ENCODE results near the gene MIEN1. TPM values are rescaled to one million over a fixed set of nuclear protein-coding genes. Genes with fewer than 3 reads are reported as not detected.
A peak's percentile ranks its signal among the peaks of the same experiment; 100 is the strongest.

MIEN1 gene
- total RNA-seq, 1 donor from 2014 or later = 52.7 TPM

DNA sequence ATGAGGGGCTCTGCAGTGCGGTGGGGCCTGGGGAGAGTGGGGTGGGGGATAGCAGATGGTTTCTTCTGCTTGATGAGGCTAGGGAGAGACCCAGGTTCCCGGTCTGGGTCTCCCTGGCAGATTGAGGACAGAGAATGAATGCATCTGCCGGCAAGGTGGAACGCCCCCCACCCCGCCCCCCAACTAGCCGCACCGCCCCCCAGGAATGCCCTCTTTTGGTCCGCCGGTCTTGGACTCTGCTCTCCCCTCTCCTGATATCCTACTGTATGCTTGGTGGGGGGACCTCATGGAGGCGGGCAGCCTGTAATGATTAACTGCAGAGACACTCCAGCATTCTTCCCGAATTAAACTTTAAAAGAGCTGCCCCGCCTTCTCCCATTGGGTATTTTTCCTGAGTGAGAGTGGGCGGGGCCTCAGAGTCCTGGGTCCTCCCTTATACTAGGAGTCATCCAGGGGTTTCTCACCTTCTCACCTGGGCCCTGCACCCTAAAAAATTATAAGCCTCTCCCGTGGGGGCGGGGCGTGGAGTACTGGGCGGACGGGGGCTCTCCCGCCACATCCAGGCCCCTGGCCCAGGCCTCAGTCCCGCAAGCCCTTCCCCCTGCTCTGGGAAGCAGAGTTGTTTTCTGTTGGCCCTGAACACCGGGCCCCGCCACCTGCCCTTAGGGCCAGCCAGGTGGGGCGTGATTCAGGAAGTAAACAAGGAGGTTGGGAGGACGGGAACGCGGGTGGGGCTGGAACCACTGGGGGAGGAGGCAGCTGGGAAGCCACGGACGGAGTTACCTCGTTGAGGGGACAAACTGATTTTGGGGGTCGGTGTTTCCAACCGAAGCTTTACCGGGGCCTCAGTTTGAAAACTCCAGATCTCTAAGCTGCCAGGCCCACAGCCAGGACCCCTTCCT lies 8.9 kb upstream of the MIEN1 start:
- Mint-ChIP-seq H3K4me1 (ENCODE audit: unreplicated experiment) (peaks cover 27% of the 10 kb centered on the region), H3K9me3 (ENCODE audit: unreplicated experiment) (no peaks in the 10 kb centered on the region), H3K27me3 (ENCODE audit: unreplicated experiment) (peaks cover 5% of the 10 kb centered on the region), H3K36me3 (ENCODE audit: unreplicated experiment) (no peaks in the 10 kb centered on the region), H3K27ac (ENCODE audit: unreplicated experiment) (no peak overlapping the region), H3K4me3 (ENCODE audit: unreplicated experiment) (peak overlapping the region; percentile 56)
- DNase-seq (ENCODE audit: extremely low spot score, unreplicated experiment) = no peak
- TF ChIP-seq, protein P1, sequence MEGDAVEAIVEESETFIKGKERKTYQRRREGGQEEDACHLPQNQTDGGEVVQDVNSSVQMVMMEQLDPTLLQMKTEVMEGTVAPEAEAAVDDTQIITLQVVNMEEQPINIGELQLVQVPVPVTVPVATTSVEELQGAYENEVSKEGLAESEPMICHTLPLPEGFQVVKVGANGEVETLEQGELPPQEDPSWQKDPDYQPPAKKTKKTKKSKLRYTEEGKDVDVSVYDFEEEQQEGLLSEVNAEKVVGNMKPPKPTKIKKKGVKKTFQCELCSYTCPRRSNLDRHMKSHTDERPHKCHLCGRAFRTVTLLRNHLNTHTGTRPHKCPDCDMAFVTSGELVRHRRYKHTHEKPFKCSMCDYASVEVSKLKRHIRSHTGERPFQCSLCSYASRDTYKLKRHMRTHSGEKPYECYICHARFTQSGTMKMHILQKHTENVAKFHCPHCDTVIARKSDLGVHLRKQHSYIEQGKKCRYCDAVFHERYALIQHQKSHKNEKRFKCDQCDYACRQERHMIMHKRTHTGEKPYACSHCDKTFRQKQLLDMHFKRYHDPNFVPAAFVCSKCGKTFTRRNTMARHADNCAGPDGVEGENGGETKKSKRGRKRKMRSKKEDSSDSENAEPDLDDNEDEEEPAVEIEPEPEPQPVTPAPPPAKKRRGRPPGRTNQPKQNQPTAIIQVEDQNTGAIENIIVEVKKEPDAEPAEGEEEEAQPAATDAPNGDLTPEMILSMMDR (IDR thresholded peaks at IDR 0.05) = no peak

DNA sequence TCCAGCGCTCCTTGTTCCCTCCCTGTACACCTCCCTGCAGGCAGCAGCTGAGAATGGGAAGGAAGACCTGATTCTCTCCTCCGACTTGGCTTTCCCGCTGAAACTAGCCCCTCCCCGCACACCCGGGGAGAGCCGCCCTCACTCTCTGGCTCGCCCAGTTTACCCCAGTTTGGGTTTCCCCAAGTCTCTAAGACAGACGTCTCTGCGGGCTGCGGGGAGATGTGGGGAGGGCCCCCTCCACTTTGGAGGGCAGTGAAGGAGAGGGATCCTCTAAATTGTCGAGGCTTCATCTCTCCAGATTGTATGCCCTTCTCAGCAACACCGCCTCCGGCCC lies 8.2 kb upstream of the MIEN1 start:
- H3K9me3 Mint-ChIP-seq (ENCODE audit: unreplicated experiment) = no peaks in the 10 kb centered on the region
- no peak for DNase-seq (ENCODE audit: extremely low spot score, unreplicated experiment)

GRCh38 chr17:39737760-39738567 lies 7.6 kb upstream of the MIEN1 start, which contains the start of gene GRB7:
Gene GRB7, plus strand, starts transcription at chr17:39737938. Its CDS starts 4,364 bp downstream, at chr17:39742302.
- Mint-ChIP-seq H3K27me3 (ENCODE audit: unreplicated experiment) (peaks cover 5% of the 10 kb centered on the region), H3K4me3 (ENCODE audit: unreplicated experiment) (peak within 1 kb of the TSS; percentile 56), H3K4me1 (ENCODE audit: unreplicated experiment) (peaks cover 27% of the 10 kb centered on the region), H3K9me3 (ENCODE audit: unreplicated experiment) (no peaks in the 10 kb centered on the region), H3K36me3 (ENCODE audit: unreplicated experiment) (no peaks in the 10 kb centered on the region), H3K27ac (ENCODE audit: unreplicated experiment) (no peak within 1 kb of the TSS)
- TF ChIP-seq, protein P1 (IDR thresholded peaks at IDR 0.05) = no peak
- DNase-seq (ENCODE audit: extremely low spot score, unreplicated experiment) = no peak

More for the DNA sequence above, 8.2 kb upstream of the MIEN1 start:
- H3K27me3 Mint-ChIP-seq (ENCODE audit: unreplicated experiment) = peaks cover 5% of the 10 kb centered on the region
- peak overlapping the region; percentile 56 for H3K4me3 Mint-ChIP-seq (ENCODE audit: unreplicated experiment)
- peaks cover 27% of the 10 kb centered on the region for H3K4me1 Mint-ChIP-seq (ENCODE audit: unreplicated experiment)
- no peak overlapping the region for H3K27ac Mint-ChIP-seq (ENCODE audit: unreplicated experiment)
- no peaks in the 10 kb centered on the region for H3K36me3 Mint-ChIP-seq (ENCODE audit: unreplicated experiment)
- TF ChIP-seq, protein P1 (IDR thresholded peaks at IDR 0.05) = no peak

- Mint-ChIP-seq H3K27ac (ENCODE audit: unreplicated experiment) (no peak overlapping the region), H3K27me3 (ENCODE audit: unreplicated experiment) (peaks cover 5% of the 10 kb centered on the region), H3K4me3 (ENCODE audit: unreplicated experiment) (no peak overlapping the region), H3K36me3 (ENCODE audit: unreplicated experiment) (no peaks in the 10 kb centered on the region), H3K9me3 (ENCODE audit: unreplicated experiment) (no peaks in the 10 kb centered on the region), H3K4me1 (ENCODE audit: unreplicated experiment) (peaks cover 27% of the 10 kb centered on the region)
- DNase-seq (ENCODE audit: extremely low spot score, unreplicated experiment) = no peak
- TF ChIP-seq, protein P1 (IDR thresholded peaks at IDR 0.05) = no peak
Measured at GRCh38 chr17:39737206-39737759, 7.0 kb upstream of the MIEN1 start.
